Forelimb muscle (tissue), 1 donor: ENCODE data around the gene SNN. TPM values are rescaled to one million over a fixed set of nuclear protein-coding genes. Genes with fewer than 3 reads are reported as not detected.

Source experiments
- DNase-seq: peaks from one replicate; pipeline ENCODE4 v3.0.0-alpha.2; 2013; ENCODE audit warnings: low read depth
- polyA plus RNA-seq: library from polyadenylated mRNA; unstranded; fragments of 120-200 nt; gene quantifications from one replicate; pipeline ENCODE4 v1.2.1, GENCODE V29; 2013; ENCODE audit not compliant: insufficient read length

Gene SNN
- polyA plus RNA-seq, 1 donor: 24.7 TPM

- no peak for DNase-seq
These were observed 59.7 kb downstream of the SNN start for GRCh38 chr16:11727796-11728543.

Other genes starting within 250 kb of the SNN start
- 30.5 TPM for gene LITAF, start 81.5 kb upstream of the SNN start, polyA plus RNA-seq
- gene TXNDC11, start 74.4 kb downstream of the SNN start, polyA plus RNA-seq: 19.4 TPM
- gene ZC3H7A, start 128.8 kb downstream of the SNN start, polyA plus RNA-seq: 45.9 TPM
- gene RSL1D1, start 183.1 kb downstream of the SNN start, polyA plus RNA-seq: 342 TPM
- gene GSPT1, start 247.5 kb downstream of the SNN start, polyA plus RNA-seq: 79.9 TPM